Measurements from ENCODE around the gene ALLC. TPM values are rescaled to one million over a fixed set of nuclear protein-coding genes. Genes with fewer than 3 reads are reported as not detected.
"Not testable (repeated sequence)": the region's sequence is repeated elsewhere in the genome, so short reads cannot be mapped to it uniquely, and the experiment has no call there.

ALLC gene
- total RNA-seq, 4 donors from 2014 or later = not detected

DNA sequence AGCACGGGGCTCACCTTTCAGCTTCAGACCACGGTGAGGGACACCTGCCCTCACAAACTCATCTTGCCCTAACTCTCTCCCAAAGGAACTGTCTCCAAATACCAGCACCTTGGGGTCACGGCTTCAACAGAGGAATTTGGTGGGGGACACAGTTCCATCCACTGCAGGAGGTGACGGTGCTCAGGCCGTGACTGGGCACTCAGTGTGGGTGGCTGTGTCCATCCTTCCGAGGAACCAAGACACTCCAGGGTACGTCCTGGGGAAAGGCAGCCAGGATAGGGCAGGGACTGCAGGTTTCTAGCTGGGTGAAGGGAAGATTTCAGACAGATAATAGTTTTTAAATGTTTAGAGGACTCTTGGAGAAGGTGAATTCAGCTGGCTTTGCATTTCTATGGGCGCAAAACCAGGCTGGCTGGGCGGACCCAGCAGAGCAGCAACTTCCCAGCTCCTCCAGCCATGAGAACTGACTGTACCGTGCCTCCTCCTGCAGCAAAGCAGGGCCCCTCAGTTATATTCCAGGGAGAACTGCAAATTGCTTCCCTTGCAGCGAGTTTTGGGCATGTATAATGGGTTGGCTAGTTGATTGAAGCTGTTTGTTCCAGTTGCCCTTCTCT, 23.9 kb upstream of the ALLC start:
- DNase-seq (no peak), ATAC-seq (no peak)
- no peaks in the 10 kb centered on the region for H3K36me3 ChIP-seq
- TF ChIP-seq POLR2A (IDR thresholded peaks at IDR 0.05) = no peak
- H3K27me3 ChIP-seq = no peaks in the 10 kb centered on the region
- H3K9me3 ChIP-seq = no peaks in the 10 kb centered on the region
- in situ Hi-C loops (cut with MboI; ENCODE audit: low sequenced_read_pairs in 4 of 4) (no loop called here), intact Hi-C loops (cut with DNase I; ENCODE audit: low total_unique reads) (no loop called here)
- H3K4me3 ChIP-seq = no peak overlapping the region
- no peak overlapping the region for H3K27ac ChIP-seq
- H3K4me1 ChIP-seq = no peaks in the 10 kb centered on the region

DNA sequence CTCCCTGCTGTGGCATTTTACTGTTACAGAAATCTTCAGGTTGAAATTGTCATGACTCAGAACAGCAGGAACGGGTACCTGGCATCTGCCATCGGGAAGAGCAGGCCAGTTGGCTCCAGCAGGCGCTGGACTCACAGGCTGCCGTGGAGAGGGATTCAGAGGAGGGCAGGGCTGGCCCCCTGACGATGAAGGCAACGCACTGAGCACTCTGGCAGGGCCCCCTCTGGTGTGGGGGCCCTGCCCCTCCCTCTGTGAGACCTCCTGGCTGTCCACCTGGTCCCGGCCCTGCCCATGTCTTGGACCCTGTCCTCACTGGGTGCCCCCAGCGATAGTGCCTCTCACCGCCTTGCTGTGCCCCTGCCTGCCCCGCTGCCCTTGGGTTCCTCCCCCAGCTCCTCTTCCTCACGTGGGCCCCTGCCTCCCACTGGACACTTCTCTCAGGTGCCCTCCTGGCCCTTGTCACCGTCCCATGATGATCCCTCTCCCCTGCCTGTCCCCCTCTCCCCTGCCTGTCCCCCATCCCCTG, 23.3 kb upstream of the ALLC start:
- Histone ChIP-seq H3K4me1 (no peaks in the 10 kb centered on the region), H3K27me3 (no peaks in the 10 kb centered on the region), H3K36me3 (no peaks in the 10 kb centered on the region), H3K27ac (no peak overlapping the region), H3K4me3 (no peak overlapping the region), H3K9me3 (no peaks in the 10 kb centered on the region)
- in situ Hi-C loops (cut with MboI; ENCODE audit: low sequenced_read_pairs in 4 of 4) = no loop called here
- TF ChIP-seq POLR2A (IDR thresholded peaks at IDR 0.05) = no peak
- TF ChIP-seq, protein P1, sequence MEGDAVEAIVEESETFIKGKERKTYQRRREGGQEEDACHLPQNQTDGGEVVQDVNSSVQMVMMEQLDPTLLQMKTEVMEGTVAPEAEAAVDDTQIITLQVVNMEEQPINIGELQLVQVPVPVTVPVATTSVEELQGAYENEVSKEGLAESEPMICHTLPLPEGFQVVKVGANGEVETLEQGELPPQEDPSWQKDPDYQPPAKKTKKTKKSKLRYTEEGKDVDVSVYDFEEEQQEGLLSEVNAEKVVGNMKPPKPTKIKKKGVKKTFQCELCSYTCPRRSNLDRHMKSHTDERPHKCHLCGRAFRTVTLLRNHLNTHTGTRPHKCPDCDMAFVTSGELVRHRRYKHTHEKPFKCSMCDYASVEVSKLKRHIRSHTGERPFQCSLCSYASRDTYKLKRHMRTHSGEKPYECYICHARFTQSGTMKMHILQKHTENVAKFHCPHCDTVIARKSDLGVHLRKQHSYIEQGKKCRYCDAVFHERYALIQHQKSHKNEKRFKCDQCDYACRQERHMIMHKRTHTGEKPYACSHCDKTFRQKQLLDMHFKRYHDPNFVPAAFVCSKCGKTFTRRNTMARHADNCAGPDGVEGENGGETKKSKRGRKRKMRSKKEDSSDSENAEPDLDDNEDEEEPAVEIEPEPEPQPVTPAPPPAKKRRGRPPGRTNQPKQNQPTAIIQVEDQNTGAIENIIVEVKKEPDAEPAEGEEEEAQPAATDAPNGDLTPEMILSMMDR (IDR thresholded peaks at IDR 0.05 in 4 of 5, conservative IDR thresholded peaks at IDR 0.05 in 1 of 5) = no peak
- DNase-seq (no peak), ATAC-seq (no peak)
- intact Hi-C loops (cut with DNase I; ENCODE audit: low total_unique reads) = no loop called here

DNA sequence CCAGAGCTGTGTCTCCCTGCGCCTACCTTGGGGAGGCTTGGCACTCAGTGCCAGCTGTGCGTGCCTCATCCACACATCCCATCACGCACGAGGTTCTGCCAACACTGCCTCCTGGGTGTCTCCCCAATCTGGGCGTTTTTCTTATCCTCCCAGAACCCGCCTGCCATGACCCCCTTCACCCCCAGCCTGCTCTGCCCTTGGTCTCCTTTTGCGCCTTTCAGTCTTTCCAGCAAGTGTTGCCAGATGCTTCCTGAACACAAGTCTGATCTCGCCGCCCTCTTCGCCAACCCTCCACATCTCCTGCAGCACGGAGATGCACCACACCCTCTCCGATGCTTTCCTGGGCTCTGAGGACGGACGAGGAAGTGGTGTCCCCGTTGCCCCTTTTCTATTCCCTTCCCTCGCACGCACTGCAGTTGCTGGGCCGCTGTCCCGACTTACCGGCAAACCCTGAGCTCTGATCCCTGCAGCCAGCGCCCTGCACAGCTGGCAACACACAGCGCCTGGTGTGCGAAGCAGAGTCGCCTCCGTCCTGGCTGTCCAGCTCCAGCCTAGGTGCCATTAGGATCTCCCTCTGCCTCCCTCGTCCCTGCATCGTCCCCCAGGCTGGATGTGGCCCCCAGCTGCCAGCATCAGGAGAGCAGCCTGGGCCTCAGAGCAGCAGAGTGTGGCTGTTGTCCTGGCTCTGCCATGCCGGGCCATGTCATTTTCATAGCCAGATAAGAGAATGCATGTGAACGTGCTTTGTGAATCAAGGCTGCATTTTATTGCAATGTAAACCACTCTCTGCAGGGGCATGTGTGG, 22.6 kb upstream of the ALLC start:
- ATAC-seq (no peak), DNase-seq (no peak)
- Histone ChIP-seq H3K9me3 (no peaks in the 10 kb centered on the region), H3K27me3 (no peaks in the 10 kb centered on the region), H3K4me3 (no peak overlapping the region), H3K27ac (no peak overlapping the region), H3K36me3 (no peaks in the 10 kb centered on the region), H3K4me1 (no peaks in the 10 kb centered on the region)
- TF ChIP-seq, protein P1 (IDR thresholded peaks at IDR 0.05 in 4 of 5, conservative IDR thresholded peaks at IDR 0.05 in 1 of 5) = no peak
- no peak for TF ChIP-seq POLR2A (IDR thresholded peaks at IDR 0.05)
- in situ Hi-C loops (cut with MboI; ENCODE audit: low sequenced_read_pairs in 4 of 4) = no loop called here
- intact Hi-C loops (cut with DNase I; ENCODE audit: low total_unique reads) = no loop called here

DNA sequence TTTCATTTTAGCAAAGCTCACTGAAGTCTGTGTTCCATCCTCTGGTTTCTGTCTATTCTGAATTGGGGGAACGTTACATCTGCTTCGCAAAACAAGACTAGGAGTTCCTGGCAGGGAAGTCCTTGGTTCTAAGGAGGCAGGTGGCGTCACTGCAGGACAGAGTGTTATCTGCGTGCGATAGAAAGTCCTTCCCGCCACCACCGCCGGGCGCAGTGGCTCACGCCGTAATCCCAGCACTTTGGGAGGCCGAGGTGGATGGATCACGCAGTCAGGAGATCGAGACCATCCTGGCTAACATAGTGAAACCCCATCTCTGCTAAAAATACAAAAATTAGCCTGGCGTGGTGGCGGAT, 22.0 kb upstream of the ALLC start:
- in situ Hi-C loops (cut with MboI; ENCODE audit: low sequenced_read_pairs in 4 of 4); intact Hi-C loops (cut with DNase I; ENCODE audit: low total_unique reads); H3K36me3 ChIP-seq; H3K9me3 ChIP-seq; H3K27ac ChIP-seq; H3K27me3 ChIP-seq; H3K4me1 ChIP-seq; DNase-seq; H3K4me3 ChIP-seq; ATAC-seq: not testable (repeated sequence)

DNA sequence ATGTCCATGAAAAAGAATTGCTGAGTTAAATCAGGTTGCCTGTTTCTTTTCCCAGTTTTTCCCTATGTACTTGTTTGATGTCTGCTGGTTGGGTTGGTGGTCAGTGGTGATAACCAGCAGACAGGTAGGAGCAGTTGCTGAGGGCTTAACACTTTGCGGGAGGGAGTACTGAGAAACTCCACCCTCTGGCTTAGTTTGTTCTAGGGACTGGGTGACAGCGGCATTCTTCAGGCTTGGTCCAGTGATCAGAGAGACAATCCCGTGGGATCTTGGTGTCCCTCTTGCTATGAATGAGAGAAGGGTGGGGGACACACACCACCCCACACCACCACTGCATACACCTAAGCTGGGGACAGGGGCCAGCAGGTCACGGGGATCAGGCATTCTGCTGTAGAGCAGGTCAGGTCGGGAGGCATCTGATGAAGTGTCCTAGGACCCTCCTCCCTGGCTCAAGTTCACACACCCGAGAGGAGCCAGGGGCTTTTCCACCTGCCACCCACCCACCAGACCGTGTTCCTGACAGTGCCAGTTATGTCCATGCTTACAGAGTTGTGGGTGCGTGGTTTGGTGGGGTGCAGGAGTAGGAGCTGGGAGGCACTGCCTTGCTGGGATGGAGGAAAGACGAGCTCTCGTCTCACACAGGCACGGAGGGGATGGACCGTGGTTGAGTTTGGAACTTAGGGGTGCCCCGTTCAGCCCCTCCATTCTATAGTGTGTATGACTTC, 21.3 kb upstream of the ALLC start:
- Histone ChIP-seq H3K36me3 (no peaks in the 10 kb centered on the region), H3K9me3 (no peaks in the 10 kb centered on the region), H3K4me3 (no peak overlapping the region), H3K27me3 (no peaks in the 10 kb centered on the region), H3K27ac (no peak overlapping the region), H3K4me1 (no peaks in the 10 kb centered on the region)
- intact Hi-C loops (cut with DNase I; ENCODE audit: low total_unique reads) (no loop called here), in situ Hi-C loops (cut with MboI; ENCODE audit: low sequenced_read_pairs in 4 of 4) (no loop called here)
- no peak for ATAC-seq
- TF ChIP-seq POLR2A (IDR thresholded peaks at IDR 0.05) = no peak
- TF ChIP-seq, protein P1 (IDR thresholded peaks at IDR 0.05 in 4 of 5, conservative IDR thresholded peaks at IDR 0.05 in 1 of 5) = no peak
- no peak for DNase-seq

Measured in gastrocnemius medialis (tissue), 4 donors.